Endothelial cell of umbilical vein (primary cell): ENCODE measurements around the gene ETS2.

Experiments used
- CTCF ChIP-seq, 2 donors: IDR thresholded peaks; 1 replicate in 1 of 2; 2 replicates in 1 of 2; pipeline ENCODE4 v1.5.1; 2011; ENCODE audit warnings: low read length in 2 of 2, mild to moderate bottlenecking in 2 of 2, moderate library complexity in 2 of 2, control low read depth in 1 of 2, inconsistent platforms in 1 of 2, low read depth in 1 of 2; ENCODE audit not compliant: insufficient read depth in 1 of 2; ENCODE audit errors: extremely low read depth in 1 of 2
- EZH2 ChIP-seq: IDR thresholded peaks from 2 replicates; pipeline ENCODE4 v1.6.1; 2012; ENCODE audit warnings: borderline replicate concordance, low read depth, mild to moderate bottlenecking, moderate library complexity, low read length, inconsistent platforms; ENCODE audit not compliant: severe bottlenecking
- FOS ChIP-seq: IDR thresholded peaks from 2 replicates; pipeline ENCODE4 v1.6.1; 2011; ENCODE audit warnings: mild to moderate bottlenecking, low read length, moderate library complexity, borderline replicate concordance; ENCODE audit not compliant: insufficient read depth
- GATA2 ChIP-seq: IDR thresholded peaks from 2 replicates; pipeline ENCODE4 v1.7.0; 2011; ENCODE audit warnings: low read depth, mild to moderate bottlenecking, moderate library complexity, mixed read lengths, low read length; ENCODE audit not compliant: insufficient read length, insufficient read depth
- JUN ChIP-seq: IDR thresholded peaks from 2 replicates; pipeline ENCODE4 v1.6.1; 2011; ENCODE audit warnings: borderline replicate concordance, low read depth; ENCODE audit not compliant: insufficient read length, insufficient read depth
- POLR2A ChIP-seq: IDR thresholded peaks from 2 replicates; pipeline ENCODE4 v1.6.1; 2012; ENCODE audit warnings: low read depth, mild to moderate bottlenecking, control low read depth, low read length
- POLR2AphosphoS5 ChIP-seq: IDR thresholded peaks from 2 replicates; pipeline ENCODE4 v1.6.1; 2012; ENCODE audit warnings: low read depth, mild to moderate bottlenecking, control low read depth, low read length, moderate library complexity; ENCODE audit not compliant: insufficient read depth

- TF ChIP-seq POLR2A (no peak), CTCF (IDR thresholded peaks at IDR 0.05; ENCODE audit: extremely low read depth in 1 of 2, insufficient read depth in 1 of 2, low read depth in 1 of 2, low read length in 2 of 2) (no peak), POLR2AphosphoS5 (no peak), FOS (no peak), EZH2 (no peak), GATA2 (no peak), JUN (no peak)
Observed at GRCh38 chr21:38863291-38863690, 57.6 kb downstream of the ETS2 start.
